Transverse colon (tissue), 4 donors: ENCODE data around the gene RUSC2. TPM values are rescaled to one million over a fixed set of nuclear protein-coding genes. Genes with fewer than 3 reads are reported as not detected.
A peak's percentile ranks its signal among the peaks of the same experiment; 100 is the strongest.

ENCODE experiments used
- DNase-seq: peaks from one replicate; pipeline ENCODE4 v3.0.0-alpha.2; 2019
- H3K27ac ChIP-seq, 4 donors: fragments of 200-600 bp; sonication (generic); 2 replicates each; pipeline ENCODE4 v1.5.1; 2016 to 2018; ENCODE audit warnings: inconsistent platforms in 4 of 4
- H3K27me3 ChIP-seq: fragments of 200-600 bp; sonication (generic); 2 replicates; pipeline ENCODE4 v1.5.1; 2017; ENCODE audit warnings: inconsistent platforms
- H3K36me3 ChIP-seq, 4 donors: fragments of 200-600 bp; sonication (generic); 2 replicates each; pipeline ENCODE4 v1.5.1; 2017 to 2019; ENCODE audit warnings: inconsistent platforms in 4 of 4
- H3K4me1 ChIP-seq, 4 donors: fragments of 200-600 bp; sonication (generic); 2 replicates each; pipeline ENCODE4 v1.5.1; 2017 to 2020; ENCODE audit warnings: inconsistent platforms in 4 of 4
- H3K4me3 ChIP-seq, 4 donors: fragments of 200-600 bp; sonication (generic); 1 replicate in 1 of 4; 2 replicates in 3 of 4; pipeline versions ENCODE4 v1.5.1 to v1.6.1; 2017 to 2019; ENCODE audit warnings: inconsistent platforms in 4 of 4
- H3K9me3 ChIP-seq, 2 donors: fragments of 200-600 bp; sonication (generic); 2 replicates each; pipeline ENCODE4 v1.5.1; 2017 to 2019; ENCODE audit warnings: inconsistent platforms in 2 of 2
- EP300 ChIP-seq: sonication (generic); formaldehyde crosslinking; IDR thresholded peaks from one replicate; pipeline ENCODE4 v1.6.1; 2017; ENCODE audit warnings: antibody characterized with exemption, low read depth
- POLR2A ChIP-seq: fragments of 450-650 bp; IDR thresholded peaks from one replicate; pipeline ENCODE4 v1.6.1; 2016; ENCODE audit warnings: antibody characterized with exemption, mild to moderate bottlenecking, moderate library complexity
- POLR2AphosphoS5 ChIP-seq, 3 donors: sonication (generic); formaldehyde crosslinking; IDR thresholded peaks; one replicate each; pipeline ENCODE4 v1.6.1; 2016; ENCODE audit warnings: antibody characterized with exemption in 3 of 3
- WGBS, 2 donors: methylation state at CpG; one replicate each; pipeline ENCODE4 v1.1.5; 2018; ENCODE audit warnings: low coverage in 1 of 2; 5-methylcytosine and 5-hydroxymethylcytosine counted together
- in situ Hi-C, 4 donors: fragments of 200-750 bp; cut with MboI; loops; one replicate each; pipeline versions ENCODE4 v1.15.0 to v1.15.1; 2017; ENCODE audit warnings: low sequenced_read_pairs in 3 of 4, low pct_ligation_motif_present in 1 of 4, low pct_unique_long_range_greater_than_20kb in 1 of 4
- intact Hi-C: fragments of 100-400 bp; cut with DNase I; formaldehyde crosslinking; loops from one replicate; pipeline ENCODE4 v1.15.1; 2023; ENCODE audit warnings: low total_unique reads
- total RNA-seq, 4 donors: library from RNA; depleted of rRNA; stranded (reverse); fragments of >200 nt; gene quantifications; one replicate each; pipeline ENCODE4 v1.1.0, GENCODE V29; 2016
- TF ChIP-seq, protein P1 (sequence below), 5 experiments: fragments of 200-600 bp in 3 of 5; fragments of 450-650 bp in 2 of 5; sonication (generic) in 3 of 5; IDR thresholded peaks; 1 replicate in 2 of 5; 2 replicates in 3 of 5; pipeline ENCODE4 v1.5.1; 2016 to 2017; ENCODE audit warnings: antibody characterized with exemption in 5 of 5, inconsistent platforms in 3 of 5, mild to moderate bottlenecking in 2 of 5, moderate library complexity in 1 of 5

The RUSC2 gene
- total RNA-seq, 4 donors from 2014 or later, result 7.0 to 16.8 (median 12.1) TPM

DNA sequence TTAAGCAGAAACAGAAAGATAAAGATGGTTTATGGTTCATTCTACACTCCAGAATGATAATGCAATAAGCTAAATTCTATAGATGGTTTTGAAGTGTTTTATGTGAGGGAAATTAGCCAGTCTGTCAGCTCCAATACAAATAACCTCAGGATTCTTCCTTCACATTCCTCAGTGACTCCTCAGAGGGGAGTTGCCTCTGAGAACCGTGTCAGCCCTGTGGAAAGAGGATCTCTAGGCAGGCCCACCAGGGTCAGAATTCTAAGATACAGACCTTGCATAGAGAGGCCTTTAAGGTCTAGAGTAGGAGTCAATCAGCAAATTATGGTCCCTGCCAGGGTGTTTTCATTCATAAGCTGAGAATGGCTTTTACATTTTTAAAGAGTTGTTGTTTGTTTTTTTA is 26.6 kb downstream of the RUSC2 start:
- intact Hi-C loops, result no loop called here
- no peaks in the 10 kb centered on the region for H3K27me3 ChIP-seq
- H3K36me3 ChIP-seq, result no peaks in the 10 kb centered on the region
- H3K9me3 ChIP-seq, result no peaks in the 10 kb centered on the region
- no peak for DNase-seq
- 41% methylated on average over 1 of the region's 1 CpG; no CpG with 5 or more reads in 1 of the 2 donors for whole genome bisulfite sequencing, 2 donors
- in situ Hi-C loops, result no loop called here
- peaks cover 25 to 62% (median 37%) of the 10 kb centered on the region in 4 donors for H3K4me1 ChIP-seq
- peak overlapping the region; percentile 56 to 81 (median 78) for H3K27ac ChIP-seq
- no peak overlapping the region for H3K4me3 ChIP-seq
- TF ChIP-seq EP300 (no peak), POLR2A (no peak)

DNA sequence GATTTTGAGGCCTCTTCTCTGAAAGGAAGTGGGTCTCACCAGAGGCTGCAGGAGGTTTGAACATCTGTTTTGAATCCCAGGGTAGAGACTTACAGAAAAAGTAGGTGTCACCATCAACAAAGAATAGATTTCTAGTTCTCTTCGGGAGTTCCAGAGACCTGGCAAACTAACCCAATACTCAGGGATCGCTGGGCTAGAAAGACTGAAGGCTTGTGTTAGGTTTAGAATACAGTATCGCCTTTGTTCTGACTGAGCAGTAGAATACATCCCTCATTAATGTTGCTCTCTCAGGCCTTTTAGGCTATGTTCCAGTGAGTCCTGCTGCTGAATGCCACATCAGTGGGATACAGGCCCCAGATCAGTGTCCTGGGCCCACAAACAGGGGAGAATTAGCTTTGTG is 27.2 kb downstream of the RUSC2 start:
- in situ Hi-C loops (no loop called here), intact Hi-C loops (no loop called here)
- DNase-seq, result no peak
- Histone ChIP-seq H3K36me3 (no peaks in the 10 kb centered on the region), H3K9me3 (no peaks in the 10 kb centered on the region), H3K27me3 (no peaks in the 10 kb centered on the region), H3K27ac (peak overlapping the region; percentile 56 to 81 (median 78)), H3K4me3 (no peak overlapping the region), H3K4me1 (peaks cover 23 to 59% (median 33%) of the 10 kb centered on the region in 4 donors)
- 69 to 76% methylated on average over 3 of the region's 3 CpGs for WGBS, 2 donors
- TF ChIP-seq POLR2AphosphoS5 (IDR thresholded peaks at IDR 0.05) (no peak), POLR2A (no peak), EP300 (no peak)
- TF ChIP-seq, protein P1, sequence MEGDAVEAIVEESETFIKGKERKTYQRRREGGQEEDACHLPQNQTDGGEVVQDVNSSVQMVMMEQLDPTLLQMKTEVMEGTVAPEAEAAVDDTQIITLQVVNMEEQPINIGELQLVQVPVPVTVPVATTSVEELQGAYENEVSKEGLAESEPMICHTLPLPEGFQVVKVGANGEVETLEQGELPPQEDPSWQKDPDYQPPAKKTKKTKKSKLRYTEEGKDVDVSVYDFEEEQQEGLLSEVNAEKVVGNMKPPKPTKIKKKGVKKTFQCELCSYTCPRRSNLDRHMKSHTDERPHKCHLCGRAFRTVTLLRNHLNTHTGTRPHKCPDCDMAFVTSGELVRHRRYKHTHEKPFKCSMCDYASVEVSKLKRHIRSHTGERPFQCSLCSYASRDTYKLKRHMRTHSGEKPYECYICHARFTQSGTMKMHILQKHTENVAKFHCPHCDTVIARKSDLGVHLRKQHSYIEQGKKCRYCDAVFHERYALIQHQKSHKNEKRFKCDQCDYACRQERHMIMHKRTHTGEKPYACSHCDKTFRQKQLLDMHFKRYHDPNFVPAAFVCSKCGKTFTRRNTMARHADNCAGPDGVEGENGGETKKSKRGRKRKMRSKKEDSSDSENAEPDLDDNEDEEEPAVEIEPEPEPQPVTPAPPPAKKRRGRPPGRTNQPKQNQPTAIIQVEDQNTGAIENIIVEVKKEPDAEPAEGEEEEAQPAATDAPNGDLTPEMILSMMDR (IDR thresholded peaks at IDR 0.05), result no peak

DNA sequence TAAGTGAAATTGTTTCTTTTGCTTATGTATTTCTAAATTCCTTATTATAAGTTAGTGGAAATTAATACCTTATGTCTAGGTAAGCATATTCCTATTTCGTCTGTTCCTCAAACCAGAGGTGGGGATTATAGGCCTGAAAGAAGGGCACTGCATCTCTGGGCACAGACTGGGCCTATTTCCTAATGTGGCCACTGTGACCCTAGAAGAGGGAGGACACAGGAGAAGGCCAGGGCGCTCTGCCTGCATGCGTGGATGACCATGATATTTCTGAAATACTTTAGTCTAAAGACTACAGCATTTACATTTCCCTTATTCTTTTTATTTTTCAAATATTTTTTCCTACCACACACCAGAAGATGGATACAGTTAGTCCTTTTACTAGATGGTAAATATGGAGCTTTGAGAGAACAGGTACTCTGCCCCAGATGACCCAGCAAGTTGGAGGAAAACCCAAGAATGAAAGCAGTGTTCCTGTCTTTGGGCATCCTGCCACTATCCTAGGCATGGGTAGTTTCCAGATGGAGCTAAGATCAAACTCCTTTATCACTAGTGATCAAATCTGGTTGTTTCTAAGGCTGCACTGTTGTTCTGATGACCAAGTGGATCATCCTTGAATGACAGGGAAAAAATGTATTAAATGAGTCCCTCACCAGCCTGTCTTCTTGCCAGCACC is 27.8 kb downstream of the RUSC2 start:
- no peak overlapping the region for H3K4me3 ChIP-seq
- peaks cover 23 to 59% (median 32%) of the 10 kb centered on the region in 4 donors for H3K4me1 ChIP-seq

DNA sequence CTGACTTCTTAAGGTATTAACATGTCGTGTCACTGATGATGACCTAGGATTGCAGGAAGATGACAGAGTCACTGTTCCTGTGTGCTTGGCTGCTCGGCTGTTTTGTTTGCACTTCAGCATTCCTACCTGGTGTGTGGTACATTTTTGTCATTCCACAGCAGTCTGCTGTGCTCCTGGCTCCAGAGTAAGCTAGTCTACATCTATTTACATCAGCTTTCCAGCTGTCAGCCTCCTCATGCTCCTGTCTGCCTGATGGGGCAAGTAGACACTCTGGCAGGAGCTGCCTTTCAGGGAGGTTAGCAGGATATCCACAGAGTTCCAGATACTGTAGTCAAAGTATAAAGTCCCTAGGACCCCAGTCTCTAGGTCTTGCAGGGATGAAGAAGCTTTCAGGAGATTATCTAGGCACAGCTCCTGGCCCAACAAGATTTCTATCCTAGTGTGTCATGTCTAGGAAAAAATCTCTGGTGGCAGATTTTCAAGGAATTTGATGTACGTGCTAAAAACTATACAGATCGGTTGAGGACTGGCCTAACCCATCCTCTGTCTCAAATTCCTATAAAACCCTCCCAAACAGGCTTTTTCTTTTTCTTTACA is 28.4 kb downstream of the RUSC2 start:
- H3K4me1 ChIP-seq, result peaks cover 23 to 60% (median 33%) of the 10 kb centered on the region in 4 donors
- WGBS, 2 donors, result 47 to 52% methylated on average over 2 to 4 of the region's 4 CpGs
- no peaks in the 10 kb centered on the region for H3K9me3 ChIP-seq
- no peak for DNase-seq
- intact Hi-C loops, result no loop called here
- in situ Hi-C loops, result no loop called here
- no peak overlapping the region for H3K4me3 ChIP-seq
- no peaks in the 10 kb centered on the region for H3K36me3 ChIP-seq
- H3K27ac ChIP-seq, result peak overlapping the region; percentile 56 to 81 (median 78)
- no peaks in the 10 kb centered on the region for H3K27me3 ChIP-seq
- no peak for TF ChIP-seq EP300
- TF ChIP-seq POLR2AphosphoS5 (IDR thresholded peaks at IDR 0.05), result peak in 2 of 3 donors; percentile 16 to 37
- no peak for TF ChIP-seq POLR2A
- TF ChIP-seq, protein P1 (IDR thresholded peaks at IDR 0.05), result no peak

More for the DNA sequence above, 27.8 kb downstream of the RUSC2 start:
- WGBS, 2 donors, result 92 to 96% methylated on average over 2 to 3 of the region's 3 CpGs
- no peak for DNase-seq
- TF ChIP-seq, protein P1 (IDR thresholded peaks at IDR 0.05), result no peak
- TF ChIP-seq POLR2A, result no peak
- TF ChIP-seq EP300, result no peak
- no peak for TF ChIP-seq POLR2AphosphoS5 (IDR thresholded peaks at IDR 0.05)
- H3K36me3 ChIP-seq, result no peaks in the 10 kb centered on the region
- in situ Hi-C loops, result no loop called here
- H3K27ac ChIP-seq, result peak overlapping the region; percentile 56 to 81 (median 78)
- intact Hi-C loops, result no loop called here
- no peaks in the 10 kb centered on the region for H3K9me3 ChIP-seq
- H3K27me3 ChIP-seq, result no peaks in the 10 kb centered on the region
